GM19467 (cell line): ENCODE measurements around the gene TOP2B.

Experiments
- ATAC-seq: cut with Tn5 transposase; IDR thresholded peaks from one replicate; pipeline ENCODE4 v1.9.1; 2021; ENCODE audit warnings: mild to moderate bottlenecking, moderate library complexity; ENCODE audit not compliant: unreplicated experiment

Gene TOP2B

DNA sequence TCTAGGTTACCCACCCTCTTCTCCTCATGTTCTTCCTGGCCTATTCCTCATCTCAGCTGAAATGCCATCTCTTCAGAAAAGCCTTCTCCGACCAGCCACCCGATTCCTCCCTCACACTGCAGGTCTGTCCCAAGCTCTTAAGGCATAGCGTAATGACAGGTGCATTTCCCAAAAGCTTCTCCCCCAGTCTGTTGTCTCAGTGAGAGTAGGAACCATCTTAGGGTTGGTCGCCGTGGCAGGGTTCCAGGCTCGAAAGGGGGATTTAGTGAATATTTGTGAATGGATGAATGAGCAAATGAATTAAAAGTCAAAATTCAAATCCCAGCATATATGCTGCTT lies 78.6 kb downstream of the TOP2B start:
- ATAC-seq: no peak

DNA sequence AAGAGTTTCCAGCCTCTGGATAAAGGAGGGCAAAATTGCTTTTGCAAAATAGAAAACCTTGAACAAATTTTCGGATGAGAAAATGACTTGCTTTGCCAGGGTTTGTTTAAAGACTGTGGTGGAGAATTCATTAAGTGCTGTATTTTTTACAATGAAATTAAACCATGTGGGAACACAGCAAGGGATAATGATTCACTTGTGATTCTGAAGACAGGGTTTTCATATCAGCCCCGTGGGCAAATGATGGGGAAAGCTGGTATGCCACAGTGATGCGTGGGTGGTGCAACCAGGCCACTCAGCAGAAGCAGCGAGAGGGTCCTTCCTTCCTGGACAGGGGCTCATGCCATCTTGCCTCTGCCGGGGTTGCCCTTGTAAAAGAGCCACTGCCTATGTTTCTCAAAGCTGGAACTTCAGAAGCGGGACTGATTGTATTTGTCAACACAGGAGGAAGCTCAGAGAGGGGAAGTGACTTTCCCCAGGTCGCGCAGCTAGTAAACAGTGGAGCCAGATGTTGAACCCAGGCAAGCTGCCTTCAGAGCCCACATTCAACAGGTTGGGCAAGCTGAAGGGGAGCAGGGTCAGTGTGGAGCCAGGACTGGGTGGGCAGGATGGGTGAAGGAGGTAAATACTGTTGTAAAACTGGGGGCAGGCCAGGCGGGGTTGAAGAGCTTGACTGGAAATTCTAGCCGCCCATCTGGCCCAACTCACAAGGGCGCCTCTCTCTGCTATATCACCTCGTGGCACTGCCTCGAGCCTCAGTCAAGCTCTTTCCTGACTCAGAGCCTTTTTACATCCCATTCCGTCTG lies 79.1 kb downstream of the TOP2B start:
- ATAC-seq: no peak

DNA sequence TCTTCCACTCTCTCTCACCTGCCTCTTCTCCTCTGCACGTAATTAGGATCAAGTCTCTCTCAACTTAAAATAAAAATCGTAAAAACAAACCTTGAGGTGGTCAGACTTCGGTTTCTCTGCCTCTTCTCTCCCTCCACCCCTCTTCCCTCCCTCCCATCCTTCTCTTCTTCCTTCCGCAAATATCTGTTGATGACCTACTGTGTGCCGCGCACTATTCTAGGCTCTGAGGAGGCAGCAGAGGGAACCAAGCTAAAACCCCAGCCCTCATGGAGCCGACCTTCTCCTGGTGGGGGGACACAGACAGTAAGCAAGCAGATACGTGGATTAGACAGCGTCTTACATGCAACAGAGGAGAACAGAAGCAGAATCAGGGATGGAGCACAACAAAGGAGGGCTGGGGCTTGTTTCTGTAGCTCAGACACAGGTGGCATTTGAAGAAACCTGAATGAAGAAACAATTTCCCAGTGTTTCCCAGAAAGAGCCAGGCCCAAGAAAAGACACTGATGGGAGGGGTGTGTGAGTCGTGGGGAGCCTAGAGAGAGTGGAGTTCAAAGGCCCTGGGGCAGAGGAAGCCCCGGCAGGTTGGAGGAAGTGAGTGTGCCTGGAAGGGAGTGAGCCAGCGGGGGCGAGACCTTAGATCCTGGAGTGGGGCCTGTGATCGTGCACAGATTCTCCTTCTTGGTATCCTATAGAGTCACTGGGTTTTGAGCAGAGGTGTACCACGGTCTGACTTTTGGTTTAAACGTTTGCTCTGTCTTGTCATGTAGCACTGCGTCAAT lies 80.5 kb downstream of the TOP2B start:
- ATAC-seq: no peak

DNA sequence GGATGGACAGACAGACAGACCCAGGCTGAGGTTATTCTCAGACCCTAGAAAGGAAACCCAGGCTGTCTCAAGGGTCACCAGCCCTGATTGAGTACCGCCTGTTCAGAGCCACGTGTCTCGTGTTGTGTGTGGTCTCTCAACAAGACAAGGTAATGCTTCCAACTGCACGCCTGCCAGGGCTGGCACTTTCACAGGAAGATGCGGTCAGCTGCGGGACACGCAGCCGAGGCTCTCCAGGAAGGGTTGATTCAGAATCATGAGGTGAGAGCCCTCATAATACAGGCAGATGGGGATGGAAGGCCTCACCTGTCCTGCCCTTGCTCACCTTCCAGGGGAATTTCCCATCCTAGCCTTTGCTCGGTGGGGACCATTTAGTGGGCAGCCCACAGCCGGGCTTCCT lies 81.4 kb downstream of the TOP2B start:
- ATAC-seq: no peak

DNA sequence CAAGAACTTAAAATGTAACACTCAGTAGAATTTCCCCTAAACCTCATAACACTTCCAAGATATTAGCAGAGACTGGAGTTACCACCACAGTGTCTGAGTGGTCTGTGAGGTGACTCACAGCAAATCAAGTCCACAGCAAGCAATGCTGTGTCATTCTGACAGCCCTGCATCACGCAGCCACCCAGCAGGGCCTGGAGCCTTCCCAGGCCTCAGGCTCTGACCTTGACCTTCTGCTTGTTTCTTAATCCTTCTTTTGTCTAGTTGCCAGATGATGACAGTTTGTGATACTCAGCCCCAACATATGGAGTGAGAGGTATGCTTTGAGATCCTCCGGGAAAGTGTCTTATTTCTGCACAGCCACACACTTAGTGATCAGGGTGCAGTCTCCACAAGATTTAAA lies 82.5 kb downstream of the TOP2B start:
- no peak for ATAC-seq

DNA sequence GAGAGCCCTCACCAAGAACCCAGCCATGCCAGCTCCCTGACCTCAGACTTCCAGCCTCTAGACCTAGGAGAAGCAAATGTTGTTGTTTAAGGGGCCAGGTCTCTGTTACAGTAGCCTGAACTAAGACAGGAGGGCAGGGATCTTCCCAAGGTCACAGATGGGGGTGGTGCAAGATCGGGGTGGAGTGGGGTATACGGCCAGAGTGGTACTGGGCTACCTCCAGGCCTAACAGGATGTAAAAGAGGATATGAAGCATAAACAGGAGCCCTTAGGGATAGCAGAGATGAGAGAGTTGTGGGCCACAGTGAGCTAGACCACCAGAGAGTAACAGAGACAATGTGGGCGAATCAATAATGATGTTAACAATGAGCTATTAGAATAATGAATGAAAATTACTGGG lies 82.9 kb downstream of the TOP2B start:
- no peak for ATAC-seq

DNA sequence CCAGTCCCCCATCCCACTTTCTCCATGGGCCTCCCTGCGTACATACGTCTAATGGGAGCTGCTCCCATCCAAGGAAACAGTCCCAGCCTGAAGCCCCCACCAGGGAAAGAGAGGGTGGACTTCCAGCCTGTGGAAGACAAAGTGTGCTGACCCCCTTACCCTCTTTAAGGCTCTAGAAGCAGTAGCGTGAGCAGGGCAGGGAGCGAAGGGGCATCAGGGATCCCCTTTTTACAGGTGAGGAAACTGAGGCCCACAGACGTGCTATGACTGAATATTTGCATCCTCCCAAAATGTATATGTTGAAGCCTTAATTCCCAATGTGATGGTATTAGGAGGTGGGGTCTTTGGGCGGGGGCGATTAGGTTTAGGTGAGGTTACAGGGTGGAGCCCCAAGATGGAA lies 83.4 kb downstream of the TOP2B start:
- ATAC-seq: no peak

DNA sequence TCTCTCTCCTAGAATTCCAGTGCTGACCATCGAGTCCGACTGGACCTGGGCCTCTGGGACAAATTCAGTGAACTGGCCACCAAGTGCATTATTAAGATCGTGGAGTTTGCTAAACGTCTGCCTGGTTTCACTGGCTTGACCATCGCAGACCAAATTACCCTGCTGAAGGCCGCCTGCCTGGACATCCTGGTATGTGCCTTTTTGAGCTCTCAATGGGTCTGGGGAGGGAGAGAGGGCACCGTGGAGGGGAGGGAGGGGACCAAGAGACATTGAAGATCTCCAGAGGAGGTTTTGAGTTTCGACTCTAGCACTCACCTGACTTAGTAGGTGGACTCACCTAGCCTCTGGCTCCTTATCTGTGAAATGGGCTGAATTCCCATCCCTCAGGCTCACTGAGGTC lies 84.2 kb downstream of the TOP2B start:
- ATAC-seq: no peak

DNA sequence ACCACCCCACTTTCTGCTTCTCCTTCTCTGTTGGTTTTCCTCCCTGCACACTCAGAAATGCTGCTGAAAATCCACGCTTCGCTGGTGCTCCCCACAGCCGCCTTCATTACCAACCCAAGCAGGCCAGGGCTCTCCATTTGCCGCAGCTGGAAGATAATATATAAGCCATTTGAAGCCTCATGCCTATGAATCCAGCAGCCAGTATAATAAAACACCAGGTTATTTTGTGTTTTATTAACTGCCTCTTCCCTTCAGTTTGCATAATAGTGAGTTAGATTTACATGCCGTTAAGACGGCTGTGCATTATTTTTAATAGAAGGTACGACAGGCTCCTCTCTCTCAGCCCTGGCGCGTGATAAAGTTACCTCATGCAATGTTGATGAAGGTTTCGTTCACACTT lies 86.6 kb downstream of the TOP2B start:
- no peak for ATAC-seq

DNA sequence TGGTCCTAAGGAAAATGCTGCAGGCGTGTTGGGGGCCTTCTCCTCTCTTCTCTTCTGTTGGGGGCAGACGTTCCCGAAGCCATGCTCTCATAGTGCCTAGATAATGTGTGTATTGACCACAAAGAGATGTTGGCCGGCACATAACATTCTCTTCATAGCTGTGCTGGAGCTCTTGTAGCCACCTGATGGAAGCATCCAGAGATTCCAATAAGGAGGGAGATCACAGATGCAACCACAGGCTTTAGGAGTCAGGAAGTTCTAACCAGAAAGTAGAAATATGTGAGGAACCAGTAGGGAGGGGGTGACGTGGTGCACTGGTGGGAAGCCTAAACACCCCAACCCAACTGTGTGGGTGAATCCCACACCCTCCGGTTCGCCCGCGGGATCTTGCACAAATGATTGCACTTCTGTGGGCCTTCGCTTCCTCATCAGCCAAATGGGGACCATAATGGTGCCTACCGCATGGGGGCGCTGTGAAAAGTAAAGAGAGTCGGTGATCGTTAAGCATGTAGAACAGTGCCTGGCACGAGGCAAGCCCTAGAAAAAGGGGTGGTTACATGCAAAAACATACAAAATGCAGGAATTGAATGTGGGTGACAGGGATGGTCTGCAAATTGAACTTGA lies 87.8 kb downstream of the TOP2B start:
- no peak for ATAC-seq

DNA sequence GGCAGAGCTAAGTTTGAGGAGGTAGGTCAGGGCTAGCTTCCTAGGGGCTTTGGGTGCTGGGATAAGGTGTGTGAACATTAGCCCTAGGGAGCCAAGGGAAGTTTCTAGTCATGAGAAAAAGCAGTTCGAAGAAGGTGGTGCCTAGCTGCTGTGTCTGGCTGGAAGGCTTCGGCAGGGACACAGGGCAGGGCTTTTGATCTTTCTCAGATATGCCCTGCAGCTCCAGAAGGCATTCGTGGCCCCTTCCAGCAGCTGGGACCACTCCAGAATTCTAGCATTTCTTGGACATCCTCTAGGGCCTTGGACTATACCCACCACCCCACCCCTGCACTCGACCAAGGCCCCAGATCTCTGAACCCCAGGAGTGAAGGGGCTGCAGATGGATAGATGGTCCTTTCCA lies 88.6 kb downstream of the TOP2B start:
- ATAC-seq: no peak

DNA sequence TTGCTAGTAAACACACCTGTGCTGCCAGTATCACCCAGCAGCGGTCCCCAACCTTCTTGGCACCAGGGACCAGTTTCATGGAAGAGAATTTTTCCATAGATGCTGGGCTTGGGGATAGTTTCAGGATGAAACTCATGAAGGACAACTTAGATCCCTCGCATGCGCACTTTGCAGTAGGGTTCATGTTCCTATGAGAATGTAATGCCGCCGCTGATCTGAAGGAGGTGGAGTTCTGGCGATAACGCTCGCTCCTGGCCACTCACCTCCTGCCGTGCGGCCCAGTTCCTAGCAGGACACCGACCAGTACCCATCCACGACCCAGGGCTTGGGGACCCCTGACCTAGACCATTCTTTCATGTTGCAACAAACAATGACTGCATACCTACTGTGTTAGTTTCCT lies 89.7 kb downstream of the TOP2B start:
- no peak for ATAC-seq

DNA sequence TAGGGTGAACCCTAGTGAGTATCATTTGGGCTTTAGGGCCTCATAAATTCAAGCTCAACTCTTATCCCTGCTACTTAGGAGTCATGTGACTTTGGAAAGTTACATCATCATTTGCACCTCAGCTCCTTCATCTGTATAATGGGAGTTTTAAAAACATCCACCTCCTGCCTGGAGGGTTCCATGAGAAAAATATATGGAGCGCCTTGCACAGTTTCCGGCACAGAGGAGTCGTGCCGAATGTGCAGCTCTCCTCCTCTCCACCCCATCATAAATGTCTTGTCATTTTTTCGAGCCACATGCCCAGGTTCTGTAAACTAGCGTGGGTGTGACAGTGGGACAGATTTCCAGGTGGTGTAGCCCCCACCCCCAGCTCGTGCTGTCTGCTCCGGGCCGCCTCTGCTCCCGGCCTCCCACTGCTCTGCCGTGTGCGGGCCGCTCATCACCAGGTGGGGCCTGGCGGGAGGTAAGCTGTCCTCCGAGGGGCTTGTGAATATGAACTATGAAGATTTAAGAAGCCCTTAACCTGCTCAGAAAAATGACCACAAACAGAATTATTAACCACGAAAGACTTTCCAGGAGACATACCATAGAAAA lies 90.4 kb downstream of the TOP2B start:
- ATAC-seq: no peak

DNA sequence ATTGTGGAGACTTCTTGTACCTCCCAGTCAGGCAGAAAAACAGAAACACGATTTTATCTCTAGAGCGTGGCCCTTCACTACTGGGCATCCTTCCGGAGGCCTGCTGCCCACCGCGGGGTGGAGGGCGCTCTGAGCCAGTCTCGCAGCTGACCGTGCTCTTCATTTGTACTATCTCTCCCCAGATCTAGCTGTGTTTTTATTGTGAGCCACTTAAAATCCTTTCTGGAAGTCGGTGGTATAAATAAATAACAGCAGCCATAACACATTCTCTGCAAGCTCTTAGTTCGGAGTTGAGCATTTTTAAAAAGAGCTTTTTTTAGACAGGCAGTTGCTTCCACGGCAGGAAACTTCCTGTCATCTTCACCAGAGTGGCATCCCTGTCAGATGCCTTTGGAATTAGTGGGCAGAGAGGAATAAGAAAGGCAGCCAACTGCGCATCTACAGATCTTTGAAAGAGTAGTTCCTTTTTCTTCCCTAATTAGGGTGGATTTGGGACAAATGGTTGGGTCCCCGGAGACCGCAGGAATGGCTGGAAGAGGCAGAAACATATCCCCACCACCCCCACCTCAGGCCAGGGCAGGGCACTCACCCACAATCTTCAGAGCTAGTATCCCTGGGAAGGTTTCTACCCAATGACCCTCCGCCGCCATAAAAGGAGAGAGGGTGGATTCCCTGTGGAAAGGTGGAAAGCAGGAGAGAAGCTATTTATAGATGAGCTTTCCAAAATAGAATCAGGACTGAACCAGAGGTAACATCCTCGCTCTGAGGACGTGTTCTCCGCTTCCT lies 91.1 kb downstream of the TOP2B start:
- ATAC-seq: no peak

DNA sequence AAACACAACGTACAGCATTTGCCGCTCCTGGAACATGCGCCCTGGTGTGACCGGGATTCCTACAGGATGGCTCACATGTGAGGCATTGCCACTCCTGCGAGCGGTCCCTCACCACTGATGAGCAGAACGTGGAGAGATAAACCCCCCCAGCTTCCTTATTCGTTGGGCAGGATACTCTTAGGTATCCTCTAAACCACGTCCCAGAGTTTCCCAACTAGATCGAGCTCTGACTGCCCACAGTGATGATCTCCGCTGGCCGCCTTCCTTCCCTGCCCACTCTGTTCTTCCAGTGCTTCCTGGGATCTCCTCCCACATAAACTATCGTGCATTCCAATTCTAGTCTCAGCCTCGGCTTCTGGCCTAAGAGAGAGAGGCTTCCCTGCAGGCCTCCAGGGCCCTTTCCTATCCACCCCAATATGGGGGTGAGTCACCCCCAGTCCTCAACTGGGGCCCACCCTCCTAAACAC lies 91.8 kb downstream of the TOP2B start:
- ATAC-seq: no peak

DNA sequence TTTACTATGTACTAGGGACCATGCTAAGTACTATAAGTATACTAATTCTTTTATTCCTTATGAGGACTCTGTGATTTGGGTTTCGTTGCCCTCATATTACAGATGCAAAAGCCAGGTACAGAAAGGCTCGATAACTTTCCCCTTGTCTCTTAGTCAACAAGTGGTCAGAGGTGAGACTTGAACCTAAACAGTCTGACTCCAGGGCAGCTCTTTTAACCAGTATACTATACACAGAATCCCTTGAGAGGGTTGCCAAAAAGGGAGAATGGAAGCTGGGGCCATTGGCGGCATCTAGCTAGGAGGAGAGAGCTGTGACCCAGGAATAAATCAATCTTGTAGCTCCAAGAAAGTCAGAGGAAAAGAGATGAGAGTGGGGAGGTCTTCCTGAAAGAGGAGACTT lies 92.4 kb downstream of the TOP2B start:
- no peak for ATAC-seq

DNA sequence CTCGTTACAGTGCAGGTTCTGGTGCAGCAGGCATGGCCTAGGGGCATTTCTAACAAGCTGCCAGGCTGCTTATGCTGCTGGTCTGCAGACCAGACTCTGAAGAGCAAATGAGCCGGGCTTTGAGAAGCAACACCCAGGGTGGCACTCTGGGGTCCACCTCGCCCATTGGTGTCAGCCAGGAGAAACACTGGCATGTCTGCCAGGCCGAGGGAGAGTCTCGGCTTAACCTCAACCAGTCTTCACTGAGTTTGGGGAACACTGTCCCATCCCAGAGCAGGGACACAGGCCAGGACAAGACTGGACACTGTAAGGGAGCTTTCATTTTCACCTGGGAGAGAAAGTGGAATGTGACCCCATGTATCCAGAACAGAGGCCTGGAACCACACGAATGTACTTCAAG lies 93.4 kb downstream of the TOP2B start:
- ATAC-seq: no peak

DNA sequence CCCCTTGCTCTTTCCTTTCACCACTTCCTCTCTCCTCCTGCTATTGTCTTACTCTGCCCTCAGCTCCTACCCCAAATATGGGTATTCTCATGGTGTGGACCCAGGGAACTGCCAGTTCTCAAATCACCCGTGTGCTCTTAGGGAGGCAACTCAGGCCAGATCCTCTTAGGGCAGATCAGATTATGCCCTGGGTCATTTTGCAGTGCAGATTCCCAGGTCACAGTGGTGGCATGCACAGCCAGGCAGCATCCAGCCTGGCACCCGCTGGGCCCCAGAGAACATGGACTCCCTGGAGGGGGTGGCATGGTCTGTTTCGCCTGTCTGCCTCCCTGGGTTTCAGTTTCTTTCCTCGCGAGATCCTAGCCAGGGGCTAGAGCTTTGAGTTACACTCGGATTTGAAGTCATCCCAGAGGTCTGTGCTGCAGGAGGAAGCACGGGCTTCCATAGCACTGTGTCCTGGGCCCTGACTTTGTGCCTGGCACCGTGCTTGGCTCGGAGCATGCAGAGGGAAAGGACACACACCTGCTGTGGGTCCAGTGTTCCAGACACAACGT lies 96.1 kb downstream of the TOP2B start:
- ATAC-seq: no peak

DNA sequence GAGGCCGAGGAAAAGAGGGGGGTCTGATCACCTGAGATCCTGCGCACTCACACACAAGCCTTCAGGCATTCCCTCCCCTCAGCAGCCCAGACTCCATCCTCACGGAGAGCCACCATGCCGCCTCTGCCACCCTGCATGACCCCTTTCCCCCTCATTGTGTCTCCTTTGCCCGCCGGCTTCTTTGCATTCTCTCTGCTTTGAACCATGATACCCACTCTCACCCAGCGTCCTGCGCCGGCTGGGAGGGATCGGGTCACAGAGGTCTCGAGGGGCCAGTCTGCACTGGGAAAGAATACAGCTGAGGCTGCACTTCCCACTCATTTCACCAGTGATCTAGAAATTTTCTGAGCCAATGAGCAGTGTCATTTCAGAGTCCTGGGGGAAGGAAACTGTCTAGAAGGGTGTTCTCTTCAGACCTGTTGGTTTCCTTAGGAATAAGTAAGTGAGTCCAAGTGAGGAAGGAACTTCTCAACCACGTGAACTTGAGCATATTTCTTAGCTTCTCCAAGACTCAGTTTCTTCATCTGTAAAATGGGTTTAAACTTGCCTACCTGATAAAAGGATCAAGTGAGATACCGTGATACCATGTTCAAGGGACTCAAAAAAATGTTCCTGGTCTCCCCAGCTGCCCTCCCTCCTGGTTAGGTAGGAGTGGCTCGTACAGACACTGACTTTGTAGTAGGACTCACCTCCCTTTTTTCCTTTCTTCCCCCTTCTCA lies 96.7 kb downstream of the TOP2B start:
- no peak for ATAC-seq

DNA sequence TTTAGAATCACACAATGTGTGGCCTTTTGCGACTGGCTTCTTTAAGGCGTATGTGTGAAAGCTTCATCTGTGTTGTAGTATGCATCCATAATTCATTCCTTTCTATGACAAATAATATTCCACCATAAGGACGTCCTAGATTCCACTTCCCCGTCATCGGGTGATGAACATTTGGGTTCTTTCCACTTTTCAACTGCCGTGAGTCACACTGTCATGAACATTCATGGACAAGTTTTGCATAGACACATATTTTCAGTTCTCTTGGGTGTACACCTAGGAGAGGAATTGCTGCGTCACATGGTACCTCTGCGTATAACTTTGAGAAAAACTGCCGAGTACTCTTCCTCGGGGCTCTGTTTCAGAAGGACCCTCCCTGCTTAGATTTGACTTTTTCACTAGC lies 97.3 kb downstream of the TOP2B start:
- no peak for ATAC-seq
